ENCODE measurements around the gene DOCK1.

The DOCK1 gene

DNA sequence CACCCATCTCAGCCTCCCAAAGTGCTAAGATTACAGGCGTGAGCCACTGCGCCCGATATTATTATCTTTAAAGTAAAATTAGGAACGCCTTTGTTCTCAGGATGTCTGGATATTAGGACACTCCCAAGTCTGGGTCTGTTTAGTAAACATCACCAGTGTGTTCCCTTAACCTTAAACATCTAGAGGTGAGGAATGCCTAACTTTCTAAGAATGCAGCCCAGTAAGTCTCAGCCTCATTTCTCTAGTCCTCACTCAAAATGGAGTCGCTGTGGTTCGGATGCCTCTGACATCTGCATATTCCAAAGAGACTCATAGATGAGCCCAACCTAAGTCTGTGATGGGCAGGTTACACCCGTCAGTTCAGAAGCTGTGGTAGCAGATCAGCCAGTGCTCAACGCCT is 295.4 kb downstream of the DOCK1 start:
- no peak overlapping the region for H2AFZ ChIP-seq (ENCODE audit: low read length)
- H3K79me2 ChIP-seq (ENCODE audit: low read length): no peaks in the 10 kb centered on the region
- H3K4me3 ChIP-seq (ENCODE audit: low read length): no peak overlapping the region
- no peaks in the 10 kb centered on the region for H3K4me1 ChIP-seq (ENCODE audit: low read length)
- no peaks in the 10 kb centered on the region for H3K36me3 ChIP-seq (replicated peaks; ENCODE audit: insufficient read depth, low read length)
- no peak overlapping the region for H3K4me2 ChIP-seq (ENCODE audit: low read depth, low read length)
- H3K27me3 ChIP-seq (replicated peaks; ENCODE audit: insufficient read depth, low read length): no peaks in the 10 kb centered on the region
- TF ChIP-seq EZH2phosphoT487 (IDR thresholded peaks at IDR 0.05; ENCODE audit: low read length) (no peak), EZH2 (optimal IDR thresholded peaks at IDR 0.05; ENCODE audit: low read depth, low read length) (no peak), CTCF (IDR thresholded peaks at IDR 0.05; ENCODE audit: low read length) (no peak)
- DNase-seq: no peak
- H3K27ac ChIP-seq (ENCODE audit: low read length): no peak overlapping the region
- no peaks in the 10 kb centered on the region for H3K9me3 ChIP-seq (replicated peaks; ENCODE audit: insufficient read depth, low read length)
- no peaks in the 10 kb centered on the region for H3F3A ChIP-seq (ENCODE audit: insufficient read depth, low read length)
- no peaks in the 10 kb centered on the region for H4K20me1 ChIP-seq (ENCODE audit: insufficient read depth, low read length)
- no peak overlapping the region for H3K9ac ChIP-seq (ENCODE audit: low read length)
- no peaks in the 10 kb centered on the region for H3K9me2 ChIP-seq (replicated peaks; ENCODE audit: insufficient read depth, low read length)

DNA sequence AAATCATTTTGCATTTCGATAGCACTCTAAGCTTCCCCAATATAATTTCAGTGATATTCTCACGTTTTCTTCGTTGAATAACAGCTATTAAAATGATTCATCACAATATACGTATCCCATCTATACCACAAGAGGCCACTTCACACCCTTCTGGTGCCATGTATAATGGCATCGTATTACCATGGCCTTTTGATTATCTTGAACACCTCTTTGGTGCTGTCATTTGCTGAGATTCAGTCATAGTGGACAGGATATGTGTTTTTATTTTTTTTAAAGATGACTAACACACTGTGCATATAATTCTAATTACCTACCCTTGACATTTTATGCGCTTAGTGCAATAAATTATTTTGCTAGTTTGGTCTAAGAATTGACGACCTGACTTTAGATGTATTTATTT is 297.8 kb downstream of the DOCK1 start:
- H3K36me3 ChIP-seq (replicated peaks; ENCODE audit: insufficient read depth, low read length): no peaks in the 10 kb centered on the region
- H3K27ac ChIP-seq (ENCODE audit: low read length): no peak overlapping the region
- no peaks in the 10 kb centered on the region for H3K9me2 ChIP-seq (replicated peaks; ENCODE audit: insufficient read depth, low read length)
- no peak overlapping the region for H3K4me3 ChIP-seq (ENCODE audit: low read length)
- TF ChIP-seq EZH2phosphoT487 (IDR thresholded peaks at IDR 0.05; ENCODE audit: low read length) (no peak), EZH2 (optimal IDR thresholded peaks at IDR 0.05; ENCODE audit: low read depth, low read length) (no peak), CTCF (IDR thresholded peaks at IDR 0.05; ENCODE audit: low read length) (no peak)
- H3K4me2 ChIP-seq (ENCODE audit: low read depth, low read length): no peak overlapping the region
- H3K9me3 ChIP-seq (replicated peaks; ENCODE audit: insufficient read depth, low read length): no peaks in the 10 kb centered on the region
- H3K9ac ChIP-seq (ENCODE audit: low read length): no peak overlapping the region
- no peaks in the 10 kb centered on the region for H3F3A ChIP-seq (ENCODE audit: insufficient read depth, low read length)
- H4K20me1 ChIP-seq (ENCODE audit: insufficient read depth, low read length): no peaks in the 10 kb centered on the region
- DNase-seq: no peak
- H3K4me1 ChIP-seq (ENCODE audit: low read length): no peaks in the 10 kb centered on the region
- H3K27me3 ChIP-seq (replicated peaks; ENCODE audit: insufficient read depth, low read length): no peaks in the 10 kb centered on the region
- H3K79me2 ChIP-seq (ENCODE audit: low read length): no peaks in the 10 kb centered on the region
- no peak overlapping the region for H2AFZ ChIP-seq (ENCODE audit: low read length)

DNA sequence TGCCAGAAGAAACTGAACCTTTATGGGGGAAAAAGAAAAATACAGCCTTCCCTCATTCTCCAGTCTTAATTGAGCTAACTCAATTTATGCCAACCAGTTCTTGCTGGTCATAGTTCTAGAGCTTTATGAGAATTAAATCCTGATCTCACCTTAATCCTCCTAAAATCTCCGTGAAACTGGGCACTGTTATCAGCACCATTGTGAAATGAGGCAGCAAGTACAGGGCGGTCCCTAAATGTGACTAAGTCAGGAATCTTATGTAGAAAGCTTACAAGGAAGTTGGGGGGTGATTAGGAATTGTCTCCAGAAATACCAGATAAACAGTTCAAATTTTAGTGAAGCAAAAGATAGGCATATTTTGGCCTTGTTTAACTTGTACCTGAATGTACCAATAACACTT is 301.9 kb downstream of the DOCK1 start:
- TF ChIP-seq CTCF (IDR thresholded peaks at IDR 0.05; ENCODE audit: low read length) (no peak), EZH2phosphoT487 (IDR thresholded peaks at IDR 0.05; ENCODE audit: low read length) (no peak), EZH2 (optimal IDR thresholded peaks at IDR 0.05; ENCODE audit: low read depth, low read length) (no peak)

More for the DNA sequence above, 301.9 kb downstream of the DOCK1 start:
- Histone ChIP-seq H3K27ac (ENCODE audit: low read length) (no peak overlapping the region), H3K9ac (ENCODE audit: low read length) (no peak overlapping the region), H2AFZ (ENCODE audit: low read length) (no peak overlapping the region), H3K79me2 (ENCODE audit: low read length) (no peaks in the 10 kb centered on the region), H3K4me1 (ENCODE audit: low read length) (no peaks in the 10 kb centered on the region), H3K4me2 (ENCODE audit: low read depth, low read length) (no peak overlapping the region), H3K27me3 (replicated peaks; ENCODE audit: insufficient read depth, low read length) (no peaks in the 10 kb centered on the region), H3K36me3 (replicated peaks; ENCODE audit: insufficient read depth, low read length) (no peaks in the 10 kb centered on the region), H3K9me2 (replicated peaks; ENCODE audit: insufficient read depth, low read length) (no peaks in the 10 kb centered on the region), H4K20me1 (ENCODE audit: insufficient read depth, low read length) (no peaks in the 10 kb centered on the region), H3K4me3 (ENCODE audit: low read length) (no peak overlapping the region), H3K9me3 (replicated peaks; ENCODE audit: insufficient read depth, low read length) (no peaks in the 10 kb centered on the region), H3F3A (ENCODE audit: insufficient read depth, low read length) (no peaks in the 10 kb centered on the region)
- no peak for DNase-seq

Data from MM.1S (cell line).